Measurements from ENCODE around the gene CHIT1.

DNA sequence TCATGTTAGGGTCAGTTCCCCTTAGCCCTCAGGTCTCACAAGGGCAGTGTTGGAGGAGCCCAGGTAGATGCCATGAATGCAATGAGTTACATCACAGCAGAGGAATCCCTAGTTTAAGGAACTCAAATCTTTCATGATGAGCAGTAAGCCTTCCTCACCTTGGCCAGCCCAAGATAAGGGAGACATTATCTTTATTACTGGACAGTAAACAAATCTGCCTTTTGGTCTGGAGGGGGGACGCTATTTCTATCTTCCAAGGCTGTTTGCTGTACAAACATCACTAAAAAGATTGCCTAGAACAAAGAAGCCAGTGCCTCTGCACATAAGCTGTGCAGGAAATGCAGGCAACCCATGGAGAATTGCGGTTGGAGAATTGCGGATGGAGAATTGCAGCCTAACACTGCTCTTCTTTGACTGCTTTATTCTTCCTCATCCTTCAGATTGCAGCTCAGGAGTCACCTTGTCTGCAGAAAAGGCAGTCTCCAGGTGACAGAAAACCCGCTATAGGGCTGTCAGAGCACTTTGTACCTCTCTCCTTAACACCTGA lies 40.7 kb downstream of the CHIT1 start:
- TF ChIP-seq POLR2A (IDR thresholded peaks at IDR 0.05), result no peak
- TF ChIP-seq, protein P1, sequence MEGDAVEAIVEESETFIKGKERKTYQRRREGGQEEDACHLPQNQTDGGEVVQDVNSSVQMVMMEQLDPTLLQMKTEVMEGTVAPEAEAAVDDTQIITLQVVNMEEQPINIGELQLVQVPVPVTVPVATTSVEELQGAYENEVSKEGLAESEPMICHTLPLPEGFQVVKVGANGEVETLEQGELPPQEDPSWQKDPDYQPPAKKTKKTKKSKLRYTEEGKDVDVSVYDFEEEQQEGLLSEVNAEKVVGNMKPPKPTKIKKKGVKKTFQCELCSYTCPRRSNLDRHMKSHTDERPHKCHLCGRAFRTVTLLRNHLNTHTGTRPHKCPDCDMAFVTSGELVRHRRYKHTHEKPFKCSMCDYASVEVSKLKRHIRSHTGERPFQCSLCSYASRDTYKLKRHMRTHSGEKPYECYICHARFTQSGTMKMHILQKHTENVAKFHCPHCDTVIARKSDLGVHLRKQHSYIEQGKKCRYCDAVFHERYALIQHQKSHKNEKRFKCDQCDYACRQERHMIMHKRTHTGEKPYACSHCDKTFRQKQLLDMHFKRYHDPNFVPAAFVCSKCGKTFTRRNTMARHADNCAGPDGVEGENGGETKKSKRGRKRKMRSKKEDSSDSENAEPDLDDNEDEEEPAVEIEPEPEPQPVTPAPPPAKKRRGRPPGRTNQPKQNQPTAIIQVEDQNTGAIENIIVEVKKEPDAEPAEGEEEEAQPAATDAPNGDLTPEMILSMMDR (IDR thresholded peaks at IDR 0.05), result no peak
- no peak for TF ChIP-seq EP300 (IDR thresholded peaks at IDR 0.05)

All from tibial nerve (tissue), 4 donors.